MG63 (cell line): ENCODE results near the gene CUTC. TPM values are rescaled to one million over a fixed set of nuclear protein-coding genes. Genes with fewer than 3 reads are reported as not detected.
"Not testable (repeated sequence)": the region's sequence is repeated elsewhere in the genome, so short reads cannot be mapped to it uniquely, and the experiment has no call there.

ENCODE experiments used
- DNase-seq: peaks from one replicate; pipeline ENCODE4 v3.0.0-alpha.2; 2020
- H3K27me3 ChIP-seq: fragments of 250-450 bp; sonication (Bioruptor Pico); 2 replicates; pipeline ENCODE4 v1.5.1; 2020; ENCODE audit warnings: mild to moderate bottlenecking, moderate library complexity
- H3K36me3 ChIP-seq: fragments of 250-450 bp; sonication (Bioruptor Pico); 2 replicates; pipeline ENCODE4 v1.5.1; 2020; ENCODE audit warnings: mild to moderate bottlenecking, moderate library complexity
- H3K4me3 ChIP-seq: fragments of 250-450 bp; sonication (Bioruptor Pico); 2 replicates; pipeline ENCODE4 v1.5.1; 2020; ENCODE audit warnings: mild to moderate bottlenecking, moderate library complexity
- H3K9me3 ChIP-seq: fragments of 250-450 bp; sonication (Bioruptor Pico); 2 replicates; pipeline ENCODE4 v1.5.1; 2020; ENCODE audit warnings: mild to moderate bottlenecking, moderate library complexity
- total RNA-seq: library from RNA; depleted of rRNA; stranded (reverse); fragments of >200 nt; shearing (Covaris generic); gene quantifications from 2 replicates; pipeline ENCODE4 v1.2.3, GENCODE V29; 2014; ENCODE audit warnings: low replicate concordance

Gene CUTC
- total RNA-seq, 1 experiment from 2014 or later = 17.6 TPM

DNA sequence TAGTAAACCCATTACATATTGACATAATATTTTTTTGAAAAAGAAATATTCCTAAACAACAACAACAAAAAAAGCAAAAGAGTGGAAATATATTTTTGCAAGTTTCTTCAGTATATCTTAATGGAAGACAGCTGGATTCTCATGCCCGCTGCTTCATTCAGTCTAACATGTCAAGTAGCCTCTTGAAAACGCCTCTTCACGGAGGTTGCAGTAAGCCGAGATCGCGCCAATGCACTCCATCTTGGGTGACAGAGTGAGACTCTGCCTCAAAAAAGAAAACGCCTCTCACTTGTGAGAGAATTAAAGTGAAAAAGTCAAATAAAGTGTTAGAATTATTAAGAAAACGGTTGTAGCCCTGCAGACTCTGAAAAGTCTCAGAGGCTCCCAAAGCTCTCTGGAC, 1.3 kb downstream of the CUTC start:
- Histone ChIP-seq H3K36me3 (peaks cover 45% of the 10 kb centered on the region), H3K4me3 (peak overlapping the region; percentile 100), H3K27me3 (no peaks in the 10 kb centered on the region), H3K9me3 (no peaks in the 10 kb centered on the region; the same call in 1 of the 2 replicates)
- no peak for DNase-seq

DNA sequence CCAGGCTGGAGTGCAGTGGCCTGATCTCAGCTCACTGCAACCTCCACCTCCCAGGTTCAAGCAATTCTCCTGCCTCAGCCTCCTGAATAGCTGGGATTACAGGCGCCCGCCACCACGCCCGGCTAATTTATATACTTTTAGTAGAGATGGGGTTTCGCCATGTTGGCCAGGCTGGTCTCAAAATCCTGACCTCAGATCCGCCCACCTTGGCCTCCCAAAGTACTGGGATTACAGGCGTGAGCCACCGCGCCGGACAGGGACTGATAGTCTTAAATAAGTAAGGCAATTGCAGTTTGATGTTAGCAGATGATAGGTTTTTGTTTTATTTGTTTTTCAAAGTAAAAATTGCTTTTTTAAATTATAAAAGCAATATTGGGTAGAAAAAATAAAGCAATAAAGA, 2.1 kb downstream of the CUTC start:
- not testable (repeated sequence) for H3K27me3 ChIP-seq, H3K4me3 ChIP-seq, DNase-seq, H3K9me3 ChIP-seq
- peaks cover 49% of the 10 kb centered on the region for H3K36me3 ChIP-seq

DNA sequence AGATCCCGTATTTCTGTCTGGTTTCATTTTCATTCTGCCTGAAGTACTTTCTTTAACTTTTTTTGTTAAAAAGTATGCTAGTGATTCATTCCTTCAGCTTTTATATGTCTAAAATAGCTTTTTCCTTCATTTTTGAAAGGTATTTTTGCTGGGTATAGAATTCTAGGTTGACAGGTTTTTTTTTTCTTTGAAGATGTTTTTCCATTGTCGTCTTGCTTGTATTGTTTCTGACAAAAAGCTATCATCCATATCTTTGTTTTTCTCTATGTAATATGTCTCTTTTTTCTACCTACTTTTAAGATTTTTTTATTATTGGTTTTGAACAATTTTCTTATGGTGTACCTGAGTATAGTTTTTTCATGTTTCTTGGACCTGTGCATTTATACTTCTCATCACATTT, 8.2 kb downstream of the CUTC start:
- Histone ChIP-seq H3K4me3 (no peak overlapping the region), H3K36me3 (peaks cover 99% of the 10 kb centered on the region), H3K27me3 (no peaks in the 10 kb centered on the region), H3K9me3 (peaks cover 15% of the 10 kb centered on the region)
- DNase-seq = no peak

DNA sequence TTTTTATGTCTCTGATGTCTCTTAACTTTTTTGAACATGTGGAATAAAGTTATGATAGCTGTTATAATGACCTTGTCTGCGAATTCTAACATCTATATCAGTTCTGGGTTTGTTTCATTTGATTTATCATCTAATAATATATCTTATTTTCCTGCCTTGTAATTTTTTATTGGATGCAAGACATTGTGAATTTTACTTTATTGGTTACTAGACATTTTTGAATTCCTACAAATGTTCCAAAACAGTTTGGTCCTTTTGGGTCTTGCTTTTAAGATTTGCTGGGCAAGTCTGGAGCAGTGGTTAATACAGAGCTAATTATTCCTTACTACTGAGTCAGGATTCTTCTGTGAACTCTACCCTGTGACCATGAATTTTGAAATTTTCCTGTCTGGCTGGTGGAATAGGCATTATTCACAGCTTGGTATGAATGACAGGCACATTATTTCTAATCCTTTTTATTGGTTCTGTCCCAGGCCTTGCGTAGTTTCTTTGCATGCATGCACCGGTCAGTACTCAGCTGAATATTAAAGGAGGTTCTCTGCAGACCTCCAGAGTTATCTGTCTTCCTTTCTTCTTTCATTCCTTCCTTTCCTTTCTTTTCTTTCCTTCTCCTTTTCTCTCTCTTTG, 9.0 kb downstream of the CUTC start:
- peaks cover 99% of the 10 kb centered on the region for H3K36me3 ChIP-seq
- DNase-seq = no peak

DNA sequence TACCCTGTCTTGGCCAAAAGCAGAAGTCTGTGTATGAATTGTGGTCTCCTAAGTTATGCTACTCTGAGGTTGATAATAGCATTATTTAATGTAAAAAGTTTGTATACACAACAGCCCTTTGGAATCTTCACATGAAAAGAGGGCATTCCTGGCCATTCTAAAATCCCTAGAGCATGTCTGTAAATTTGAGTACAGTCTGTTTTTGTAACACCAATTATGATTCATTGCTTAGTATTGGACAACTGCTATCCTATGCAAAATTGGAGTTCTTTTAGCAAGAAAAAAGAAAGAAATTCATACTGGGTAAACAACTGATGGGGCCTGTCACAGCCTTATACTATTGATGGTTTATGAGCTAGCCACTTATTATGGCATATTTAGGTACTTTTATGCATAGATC, 10.2 kb downstream of the CUTC start:
- DNase-seq = no peak
- peaks cover 15% of the 10 kb centered on the region for H3K9me3 ChIP-seq
- no peak overlapping the region for H3K4me3 ChIP-seq
- peaks cover 98% of the 10 kb centered on the region for H3K36me3 ChIP-seq
- no peaks in the 10 kb centered on the region for H3K27me3 ChIP-seq

More for the DNA sequence above, 9.0 kb downstream of the CUTC start:
- no peaks in the 10 kb centered on the region for H3K27me3 ChIP-seq
- H3K9me3 ChIP-seq = peaks cover 15% of the 10 kb centered on the region
- no peak overlapping the region for H3K4me3 ChIP-seq

DNA sequence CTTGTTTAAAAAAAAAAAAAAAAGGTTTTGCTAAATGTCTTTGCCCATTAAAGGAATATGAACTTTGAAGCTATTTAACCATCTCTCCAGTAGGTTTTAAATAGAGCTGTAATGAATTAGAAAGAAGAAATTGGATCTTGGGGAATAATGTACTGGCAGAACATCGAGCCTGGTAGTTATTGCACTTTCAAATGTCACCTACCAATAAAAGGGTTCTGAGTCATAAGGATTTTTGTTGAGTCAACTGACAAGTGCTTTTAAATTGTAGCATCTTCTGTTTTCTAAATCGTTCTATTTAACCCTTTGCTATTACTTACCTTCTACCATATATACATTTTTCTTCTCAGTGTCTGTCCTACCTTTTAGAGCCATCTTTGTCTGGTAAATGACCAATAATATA, 10.7 kb downstream of the CUTC start:
- H3K27me3 ChIP-seq = no peaks in the 10 kb centered on the region
- peaks cover 98% of the 10 kb centered on the region for H3K36me3 ChIP-seq
- DNase-seq = no peak
- no peak overlapping the region for H3K4me3 ChIP-seq
- peaks cover 15% of the 10 kb centered on the region for H3K9me3 ChIP-seq

GRCh38 chr10:99743841-99744240, 11.8 kb downstream of the CUTC start:
- no peak for DNase-seq
- Histone ChIP-seq H3K4me3 (no peak overlapping the region), H3K9me3 (peaks cover 15% of the 10 kb centered on the region), H3K27me3 (no peaks in the 10 kb centered on the region), H3K36me3 (peaks cover 99% of the 10 kb centered on the region)

- not testable (repeated sequence) for H3K27me3 ChIP-seq, H3K4me3 ChIP-seq, DNase-seq, H3K9me3 ChIP-seq
- H3K36me3 ChIP-seq = peaks cover 99% of the 10 kb centered on the region
Measured at GRCh38 chr10:99746166-99746565, 14.1 kb downstream of the CUTC start.

- H3K36me3 ChIP-seq = peaks cover 97% of the 10 kb centered on the region
- no peak for DNase-seq
- H3K4me3 ChIP-seq = no peak overlapping the region
- no peaks in the 10 kb centered on the region for H3K27me3 ChIP-seq
- H3K9me3 ChIP-seq = no peaks in the 10 kb centered on the region
Measured at GRCh38 chr10:99748823-99749451, 16.9 kb downstream of the CUTC start.

DNA sequence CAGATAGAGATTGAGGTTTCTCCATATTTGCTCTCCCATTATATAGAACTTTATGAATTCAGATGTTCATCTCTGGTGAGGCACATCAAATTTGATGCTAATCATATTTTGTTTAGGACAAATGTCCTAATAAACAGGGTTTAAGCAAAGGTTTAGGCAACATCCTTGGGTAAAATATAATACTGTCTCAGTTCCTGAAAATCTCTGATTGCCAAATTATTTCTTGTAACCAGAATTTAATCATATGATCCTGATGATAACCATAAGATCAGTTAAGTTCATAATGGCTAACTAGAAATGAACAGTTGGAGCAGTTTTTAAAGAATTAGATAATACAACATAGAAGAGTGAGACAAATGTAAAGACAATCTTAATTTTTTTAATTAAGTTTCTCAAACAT, 18.6 kb downstream of the CUTC start:
- no peak for DNase-seq
- Histone ChIP-seq H3K36me3 (peaks cover 97% of the 10 kb centered on the region), H3K9me3 (no peaks in the 10 kb centered on the region), H3K27me3 (no peaks in the 10 kb centered on the region), H3K4me3 (no peak overlapping the region)

DNA sequence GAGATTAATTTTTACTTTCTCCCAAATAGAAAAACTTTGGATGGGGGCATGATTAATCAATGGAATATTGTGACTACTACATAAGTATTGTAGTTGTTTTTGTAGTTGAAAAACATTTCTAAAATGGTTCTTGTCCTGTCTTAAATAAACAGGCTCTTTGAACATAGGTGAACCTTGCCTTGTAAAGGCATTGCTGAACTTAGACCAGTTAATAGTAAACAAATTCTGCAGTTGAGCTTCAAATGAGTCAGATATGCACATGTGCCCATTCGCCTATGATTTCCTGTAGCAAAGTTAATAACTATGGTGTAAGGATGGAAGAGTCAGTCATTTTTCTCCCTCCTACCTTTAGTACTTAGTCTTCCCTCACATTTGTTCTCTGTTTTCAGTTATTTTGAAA, 22.6 kb downstream of the CUTC start:
- no peak for DNase-seq
- peaks cover 98% of the 10 kb centered on the region for H3K36me3 ChIP-seq
- no peak overlapping the region for H3K4me3 ChIP-seq
- no peaks in the 10 kb centered on the region for H3K27me3 ChIP-seq
- no peaks in the 10 kb centered on the region for H3K9me3 ChIP-seq

DNA sequence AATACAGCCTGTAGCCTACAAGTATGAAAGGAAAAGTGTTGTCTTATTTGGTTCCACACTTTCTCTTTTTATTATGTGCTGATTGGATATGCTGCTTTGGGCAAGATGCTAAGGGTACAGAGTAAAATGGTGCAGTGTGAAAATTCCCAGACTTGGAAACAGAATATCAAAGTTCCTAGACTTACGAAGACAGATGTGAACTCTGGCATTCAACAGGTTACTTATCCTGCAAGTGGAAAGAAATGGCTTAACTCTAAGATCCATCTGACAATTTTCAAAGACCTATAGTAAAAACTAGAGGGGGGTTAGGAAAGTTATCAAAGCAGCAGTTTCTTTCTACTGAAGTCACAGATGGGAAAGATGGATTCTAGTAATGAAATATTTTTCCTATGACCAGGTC, 24.1 kb downstream of the CUTC start:
- no peak for DNase-seq
- no peak overlapping the region for H3K4me3 ChIP-seq
- no peaks in the 10 kb centered on the region for H3K9me3 ChIP-seq
- no peaks in the 10 kb centered on the region for H3K27me3 ChIP-seq
- H3K36me3 ChIP-seq = peaks cover 92% of the 10 kb centered on the region

GRCh38 chr10:99758211-99758891, 26.3 kb downstream of the CUTC start:
- Histone ChIP-seq H3K36me3 (peaks cover 75% of the 10 kb centered on the region), H3K27me3 (no peaks in the 10 kb centered on the region), H3K9me3 (no peaks in the 10 kb centered on the region), H3K4me3 (no peak overlapping the region)
- DNase-seq = no peak

DNA sequence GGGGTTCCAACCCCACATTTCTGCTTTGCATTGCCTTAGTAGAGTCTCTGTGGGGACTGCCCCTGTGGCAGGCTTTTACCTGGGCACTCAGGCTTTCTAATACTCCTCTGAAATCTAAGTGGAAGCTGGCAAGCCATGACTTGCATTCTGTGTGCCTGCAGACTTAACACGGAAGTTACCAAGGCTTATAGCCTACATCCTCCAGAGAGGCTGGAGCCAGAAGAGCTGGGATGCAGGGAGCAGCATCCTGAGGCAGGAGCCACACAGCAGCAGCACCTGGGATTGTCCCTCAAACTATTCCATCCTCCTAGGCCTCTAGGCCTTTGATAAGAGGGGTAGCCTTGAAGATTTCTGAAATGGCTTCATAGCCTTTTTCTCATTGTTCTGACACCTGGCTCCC, 28.3 kb downstream of the CUTC start:
- Histone ChIP-seq H3K4me3 (no peak overlapping the region), H3K36me3 (peaks cover 62% of the 10 kb centered on the region), H3K27me3 (no peaks in the 10 kb centered on the region), H3K9me3 (no peaks in the 10 kb centered on the region)
- no peak for DNase-seq

GRCh38 chr10:99761365-99761764, 29.3 kb downstream of the CUTC start:
- Histone ChIP-seq H3K27me3 (no peaks in the 10 kb centered on the region), H3K9me3 (no peaks in the 10 kb centered on the region), H3K36me3 (peaks cover 51% of the 10 kb centered on the region), H3K4me3 (no peak overlapping the region)
- DNase-seq = no peak

DNA sequence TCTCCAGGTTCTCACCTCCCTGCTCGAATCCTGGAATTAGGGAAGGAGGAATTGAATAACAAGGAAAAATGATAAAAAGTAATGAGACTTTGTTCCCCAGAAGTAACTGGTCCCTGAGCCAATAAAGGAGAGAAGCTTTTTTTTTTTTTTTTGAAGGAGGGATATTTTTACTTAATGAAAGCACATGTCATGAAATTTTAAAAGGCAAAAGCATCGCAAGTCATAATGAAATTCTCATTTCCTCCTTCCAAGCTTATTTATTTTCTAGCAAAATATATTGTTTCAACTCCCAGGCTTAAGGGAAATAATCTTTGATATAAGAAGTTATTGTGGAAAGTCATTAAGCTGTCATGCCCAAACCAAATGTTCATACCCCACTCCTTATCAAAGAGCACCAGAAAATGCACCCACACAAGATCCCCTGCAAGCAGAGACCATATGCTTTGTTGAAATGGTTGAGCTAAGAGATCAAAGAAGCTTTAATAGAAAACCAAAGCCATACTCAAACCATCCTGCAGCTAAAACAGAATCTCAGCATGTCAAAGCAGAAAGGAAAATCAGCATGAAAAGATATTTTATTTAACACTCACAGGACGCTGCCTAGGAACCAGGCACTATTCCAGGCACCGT, 33.8 kb downstream of the CUTC start:
- Histone ChIP-seq H3K4me3 (no peak overlapping the region), H3K27me3 (no peaks in the 10 kb centered on the region), H3K36me3 (peaks cover 9% of the 10 kb centered on the region; the same call in 1 of the 2 replicates), H3K9me3 (no peaks in the 10 kb centered on the region)
- DNase-seq = no peak

DNA sequence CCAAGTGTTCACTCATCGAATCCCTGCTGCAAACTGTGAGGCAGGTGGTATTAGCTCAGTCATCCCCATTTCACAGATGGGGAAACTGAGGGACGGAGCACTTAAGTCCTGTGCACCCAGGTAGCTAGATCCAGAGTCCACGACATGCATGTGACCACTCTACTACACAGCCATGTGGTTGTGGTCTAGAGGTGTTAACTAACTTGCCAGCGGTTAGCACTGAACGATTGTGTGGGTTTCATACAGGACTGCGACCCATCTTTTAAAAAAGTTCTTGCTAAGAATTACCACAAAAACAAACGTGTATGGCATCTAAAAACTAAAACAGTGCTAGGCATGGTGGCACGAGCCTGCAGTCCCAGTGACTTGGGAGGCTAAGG, 34.3 kb downstream of the CUTC start:
- Histone ChIP-seq H3K9me3 (no peaks in the 10 kb centered on the region), H3K36me3 (peaks cover 9% of the 10 kb centered on the region; the same call in 1 of the 2 replicates), H3K27me3 (no peaks in the 10 kb centered on the region), H3K4me3 (no peak overlapping the region)
- no peak for DNase-seq
